ENCODE results near the gene CKAP4. TPM values are rescaled to one million over a fixed set of nuclear protein-coding genes. Genes with fewer than 3 reads are reported as not detected.

Gene CKAP4
- total RNA-seq, 1 experiment from 2014 or later = 50.7 TPM

DNA sequence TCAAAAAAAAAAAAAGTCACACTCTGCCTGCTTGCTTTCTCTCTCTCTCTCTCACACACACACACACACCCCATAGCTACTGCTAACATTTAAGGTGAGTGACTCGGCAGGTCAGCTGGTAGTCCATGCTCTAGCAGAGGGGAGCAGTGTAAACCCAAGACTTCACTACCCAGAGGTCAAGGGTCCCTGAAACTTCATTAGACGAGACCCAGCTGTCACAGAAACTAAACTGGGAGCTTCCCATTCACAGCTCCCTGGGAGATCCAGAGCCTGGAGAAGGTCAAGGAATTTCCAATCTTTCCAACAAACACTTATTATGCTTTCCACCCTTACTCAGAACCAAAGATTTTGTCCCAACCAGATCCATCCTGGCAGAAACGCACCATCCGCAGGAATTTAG is 33.2 kb downstream of the CKAP4 start:
- Histone ChIP-seq H3K4me3 (no peak overlapping the region), H3K27me3 (no peaks in the 10 kb centered on the region; the same call in 1 of the 2 replicates), H3K9me3 (replicated peaks) (no peaks in the 10 kb centered on the region; the same call in none of the 2 replicates), H3K27ac (no peak overlapping the region), H3K36me3 (no peaks in the 10 kb centered on the region), H3K4me1 (no peaks in the 10 kb centered on the region)
- DNase-seq = no peak

DNA sequence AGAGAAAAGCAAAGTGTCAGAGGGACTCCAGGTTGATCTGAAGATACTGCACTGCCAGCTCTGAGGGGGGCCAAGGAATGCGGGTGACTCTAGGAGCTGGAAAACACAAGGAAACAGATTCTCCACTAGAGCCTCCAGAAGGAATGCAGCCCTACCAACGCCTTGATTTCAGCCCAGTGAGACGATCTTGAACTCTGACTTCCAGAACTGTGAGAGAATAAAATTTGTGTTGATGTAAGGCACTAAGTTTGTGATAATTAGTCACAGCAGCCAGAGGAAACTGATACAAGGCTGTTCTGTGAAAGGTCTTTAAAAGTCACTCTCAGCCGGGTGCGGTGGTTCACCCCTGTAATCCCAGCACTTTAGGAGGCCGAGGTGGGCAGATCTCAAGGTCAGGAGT is 34.2 kb downstream of the CKAP4 start:
- Histone ChIP-seq H3K4me3 (no peak overlapping the region), H3K4me1 (no peaks in the 10 kb centered on the region), H3K27me3 (no peaks in the 10 kb centered on the region; the same call in 1 of the 2 replicates), H3K9me3 (replicated peaks) (no peaks in the 10 kb centered on the region; the same call in none of the 2 replicates), H3K27ac (no peak overlapping the region), H3K36me3 (no peaks in the 10 kb centered on the region)
- no peak for DNase-seq

DNA sequence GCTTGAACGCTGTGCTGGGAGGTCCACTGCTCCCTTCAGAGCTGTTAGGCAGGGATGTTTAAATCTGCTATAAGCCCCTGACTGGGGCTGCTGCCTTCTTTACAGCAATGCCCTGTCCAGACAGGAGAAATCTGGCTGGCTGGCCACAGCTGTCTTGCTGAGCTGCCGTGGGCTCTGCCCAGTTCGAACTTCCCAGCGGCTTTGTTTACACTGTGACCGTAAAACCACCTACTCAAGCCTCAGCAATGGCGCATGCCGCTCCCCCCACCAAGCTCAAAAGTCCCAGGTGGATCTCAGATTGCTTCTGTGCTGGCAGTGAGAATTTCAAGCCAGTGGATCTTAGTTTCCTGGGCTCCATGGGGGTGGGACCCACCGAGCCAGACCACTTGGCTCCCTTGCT is 35.8 kb downstream of the CKAP4 start:
- no peaks in the 10 kb centered on the region; the same call in 1 of the 2 replicates for H3K9me3 ChIP-seq (replicated peaks)
- H3K36me3 ChIP-seq = no peaks in the 10 kb centered on the region
- H3K4me1 ChIP-seq = no peaks in the 10 kb centered on the region
- no peak overlapping the region for H3K27ac ChIP-seq
- no peaks in the 10 kb centered on the region; the same call in 1 of the 2 replicates for H3K27me3 ChIP-seq
- no peak overlapping the region for H3K4me3 ChIP-seq
- peak; percentile 26 to 40 for DNase-seq

DNA sequence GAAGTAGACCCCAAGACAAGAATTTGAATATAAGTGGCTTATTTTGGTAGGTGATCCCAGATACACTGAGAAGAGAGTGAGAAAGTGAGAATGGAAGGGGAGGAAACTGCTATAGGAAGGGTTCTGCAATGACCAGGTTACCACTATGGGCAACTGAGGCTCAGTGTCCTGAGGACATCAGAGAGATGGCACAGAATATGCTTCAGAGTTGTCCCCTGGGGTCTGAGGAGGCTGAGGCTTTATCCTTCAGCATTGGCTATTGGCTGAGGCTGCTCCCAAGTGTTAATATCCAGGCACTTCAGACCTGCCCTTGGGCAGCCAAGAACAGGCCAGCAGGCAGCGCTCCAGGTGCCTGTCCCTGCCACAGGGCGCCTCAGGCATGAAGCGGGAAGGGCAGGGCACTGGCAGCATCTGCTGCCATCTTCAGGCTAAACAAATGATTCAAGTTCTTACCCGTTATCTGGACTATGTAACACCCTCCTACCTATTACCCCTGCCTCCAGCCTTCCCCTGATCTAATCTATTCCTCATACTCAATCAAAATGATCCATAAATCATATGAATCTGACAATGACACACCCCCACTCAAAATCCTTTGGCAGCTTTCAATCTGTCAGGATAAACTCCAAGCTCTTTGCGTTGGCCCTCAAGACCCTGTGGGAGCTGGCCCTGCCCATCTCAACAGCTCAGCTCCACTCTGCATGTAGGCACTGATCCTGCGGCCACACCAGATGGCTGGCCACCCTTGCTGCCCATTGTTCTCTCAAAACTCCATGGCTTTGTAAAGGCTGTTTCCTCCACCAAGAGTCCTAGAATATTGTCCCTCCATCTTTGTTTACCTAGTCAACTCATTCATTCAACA is 42.4 kb downstream of the CKAP4 start:
- Histone ChIP-seq H3K9me3 (replicated peaks) (no peaks in the 10 kb centered on the region), H3K36me3 (no peaks in the 10 kb centered on the region), H3K27me3 (no peaks in the 10 kb centered on the region), H3K4me1 (no peaks in the 10 kb centered on the region), H3K27ac (no peak overlapping the region), H3K4me3 (no peak overlapping the region)
- DNase-seq = peak in 1 of 2 experiments; percentile 27

DNA sequence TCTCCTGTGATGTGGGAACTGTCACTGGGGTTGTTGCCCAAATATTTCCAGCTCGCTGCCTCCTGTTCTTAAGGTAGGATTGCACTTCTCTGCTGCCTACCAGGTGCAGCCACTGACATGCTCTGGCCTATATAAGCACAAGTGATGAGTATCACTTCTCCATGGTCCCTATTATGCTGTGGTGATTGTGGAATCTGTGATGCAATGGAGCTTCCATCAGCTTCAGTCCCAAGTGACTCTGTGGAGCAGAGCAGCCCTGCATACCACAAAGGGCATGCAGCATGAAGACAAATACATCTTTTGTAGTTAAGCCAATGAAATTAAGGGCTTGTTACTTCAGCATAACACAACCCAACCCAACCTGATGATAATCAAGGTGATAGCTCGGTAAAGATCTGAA is 43.5 kb downstream of the CKAP4 start:
- no peaks in the 10 kb centered on the region for H3K36me3 ChIP-seq
- no peaks in the 10 kb centered on the region for H3K27me3 ChIP-seq
- no peak for DNase-seq
- H3K9me3 ChIP-seq (replicated peaks) = no peaks in the 10 kb centered on the region
- H3K27ac ChIP-seq = no peak overlapping the region
- no peaks in the 10 kb centered on the region for H3K4me1 ChIP-seq
- no peak overlapping the region for H3K4me3 ChIP-seq

DNA sequence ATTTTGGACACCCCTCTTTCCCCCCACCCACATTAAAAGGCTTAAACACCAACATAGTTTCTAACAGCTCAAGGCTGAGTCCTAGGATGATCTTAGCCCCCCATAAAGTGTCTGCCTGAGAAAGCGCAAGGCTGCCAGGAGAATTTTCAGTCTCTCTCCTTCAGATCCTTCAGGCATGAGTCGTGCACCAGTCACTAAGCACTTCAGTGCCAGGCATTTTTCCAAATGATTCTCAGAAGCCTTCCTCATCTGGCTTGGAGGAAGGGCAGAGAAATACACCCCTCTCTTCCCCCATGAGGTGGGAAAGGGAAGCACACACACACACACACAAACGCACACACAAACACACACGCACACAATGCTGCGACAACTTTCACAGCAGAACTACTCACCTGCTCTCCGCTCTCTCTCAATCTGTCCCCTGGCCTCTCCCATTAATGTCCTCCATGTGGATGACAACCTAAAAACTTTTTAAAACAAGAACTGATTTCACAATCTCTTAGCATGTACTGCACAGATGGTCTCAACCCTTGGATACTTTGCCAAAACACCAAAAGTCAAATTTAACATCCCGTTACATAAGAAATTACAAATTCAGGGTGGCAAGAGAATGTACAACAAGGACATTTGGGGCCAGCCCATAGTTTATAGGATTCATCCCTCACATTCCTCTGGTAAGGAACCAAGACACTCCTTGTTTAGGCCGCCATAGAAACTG is 49.8 kb downstream of the CKAP4 start:
- no peaks in the 10 kb centered on the region for H3K36me3 ChIP-seq
- H3K27ac ChIP-seq = no peak overlapping the region
- no peaks in the 10 kb centered on the region for H3K27me3 ChIP-seq
- no peak for DNase-seq
- no peak overlapping the region for H3K4me3 ChIP-seq
- no peaks in the 10 kb centered on the region for H3K4me1 ChIP-seq
- no peaks in the 10 kb centered on the region for H3K9me3 ChIP-seq (replicated peaks)

DNA sequence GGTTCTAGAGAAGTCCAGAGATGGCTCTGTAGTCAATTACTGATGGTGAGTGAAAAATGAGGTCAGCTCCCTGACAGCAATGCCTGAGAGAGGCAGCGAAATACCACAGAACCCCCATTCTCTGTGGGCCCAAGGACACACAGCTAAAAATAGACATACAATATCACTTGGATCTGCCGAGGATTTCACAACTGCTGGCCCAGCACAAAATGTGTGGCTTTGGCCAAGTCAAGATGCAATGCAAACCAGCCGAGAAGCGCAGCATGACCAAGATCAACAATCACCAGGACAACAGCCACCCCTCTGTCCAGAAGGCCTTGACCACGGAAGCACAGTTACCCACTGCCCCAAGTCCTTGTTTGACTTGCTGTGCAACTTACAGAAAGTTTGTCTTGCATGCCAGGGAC is 52.2 kb downstream of the CKAP4 start:
- no peaks in the 10 kb centered on the region for H3K27me3 ChIP-seq
- no peaks in the 10 kb centered on the region for H3K4me1 ChIP-seq
- H3K36me3 ChIP-seq = no peaks in the 10 kb centered on the region
- no peaks in the 10 kb centered on the region for H3K9me3 ChIP-seq (replicated peaks)
- DNase-seq = no peak
- no peak overlapping the region for H3K4me3 ChIP-seq
- no peak overlapping the region for H3K27ac ChIP-seq

DNA sequence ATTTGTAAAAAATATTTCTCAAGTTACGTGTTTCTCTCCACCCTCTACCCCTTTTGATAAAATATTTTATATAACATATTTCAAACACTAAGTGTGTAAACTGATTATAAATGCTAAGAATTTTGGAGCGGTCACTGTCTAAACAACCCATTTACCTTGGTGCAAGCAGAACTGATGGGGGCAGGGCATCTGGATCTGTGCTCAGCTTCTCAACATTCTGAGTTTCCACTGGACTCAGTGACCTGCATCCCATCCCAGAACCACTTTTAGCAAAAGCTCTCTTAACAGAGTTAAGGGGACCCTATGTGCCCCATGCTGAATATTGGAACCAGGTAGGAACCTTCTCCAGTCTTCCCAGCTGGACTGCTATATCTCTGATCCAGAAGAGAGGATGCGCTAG is 53.5 kb downstream of the CKAP4 start:
- Histone ChIP-seq H3K4me3 (no peak overlapping the region), H3K4me1 (no peaks in the 10 kb centered on the region), H3K27ac (no peak overlapping the region), H3K9me3 (replicated peaks) (no peaks in the 10 kb centered on the region), H3K27me3 (no peaks in the 10 kb centered on the region), H3K36me3 (no peaks in the 10 kb centered on the region)
- no peak for DNase-seq

DNA sequence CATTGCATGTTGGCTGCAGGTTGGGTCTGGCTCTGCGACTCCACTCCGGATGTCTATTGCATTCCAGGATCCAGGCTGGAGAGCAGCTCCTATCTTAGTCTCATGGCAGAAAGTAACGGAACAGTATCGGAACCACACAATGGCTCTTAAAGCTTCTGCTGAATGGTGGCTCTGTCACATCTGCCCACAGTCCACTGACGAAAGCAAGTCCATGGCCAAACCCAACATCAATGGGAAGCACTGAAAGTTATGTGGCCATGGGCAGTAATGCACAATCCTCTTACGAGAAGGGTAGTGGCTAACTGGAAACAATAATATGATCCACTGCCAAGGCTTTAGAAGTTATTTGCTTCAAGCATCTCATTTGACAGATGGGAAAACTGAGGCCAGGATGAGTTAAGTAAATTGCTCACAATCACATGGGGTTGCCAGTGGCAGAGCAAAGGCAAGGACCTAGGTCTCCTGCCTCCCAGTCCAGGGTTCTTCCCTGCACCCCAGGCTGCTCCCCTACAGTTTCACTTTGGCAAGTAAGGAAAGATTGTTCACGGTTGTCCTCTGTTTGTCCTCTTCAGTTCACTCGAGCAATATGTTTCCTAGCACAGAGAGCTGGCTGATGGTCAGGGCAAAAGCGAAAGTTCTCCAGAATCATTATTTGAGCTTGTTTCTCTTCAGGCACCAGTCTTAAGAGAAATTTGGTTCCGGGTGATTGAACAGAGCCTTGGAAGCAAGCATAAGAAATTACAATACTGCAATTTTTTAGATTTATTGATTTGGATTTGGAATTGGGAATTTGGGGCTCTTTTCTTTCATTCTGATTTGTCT is 54.2 kb downstream of the CKAP4 start:
- Histone ChIP-seq H3K9me3 (replicated peaks) (no peaks in the 10 kb centered on the region), H3K27ac (no peak overlapping the region), H3K4me3 (no peak overlapping the region), H3K27me3 (no peaks in the 10 kb centered on the region), H3K4me1 (no peaks in the 10 kb centered on the region), H3K36me3 (no peaks in the 10 kb centered on the region)
- DNase-seq = no peak

DNA sequence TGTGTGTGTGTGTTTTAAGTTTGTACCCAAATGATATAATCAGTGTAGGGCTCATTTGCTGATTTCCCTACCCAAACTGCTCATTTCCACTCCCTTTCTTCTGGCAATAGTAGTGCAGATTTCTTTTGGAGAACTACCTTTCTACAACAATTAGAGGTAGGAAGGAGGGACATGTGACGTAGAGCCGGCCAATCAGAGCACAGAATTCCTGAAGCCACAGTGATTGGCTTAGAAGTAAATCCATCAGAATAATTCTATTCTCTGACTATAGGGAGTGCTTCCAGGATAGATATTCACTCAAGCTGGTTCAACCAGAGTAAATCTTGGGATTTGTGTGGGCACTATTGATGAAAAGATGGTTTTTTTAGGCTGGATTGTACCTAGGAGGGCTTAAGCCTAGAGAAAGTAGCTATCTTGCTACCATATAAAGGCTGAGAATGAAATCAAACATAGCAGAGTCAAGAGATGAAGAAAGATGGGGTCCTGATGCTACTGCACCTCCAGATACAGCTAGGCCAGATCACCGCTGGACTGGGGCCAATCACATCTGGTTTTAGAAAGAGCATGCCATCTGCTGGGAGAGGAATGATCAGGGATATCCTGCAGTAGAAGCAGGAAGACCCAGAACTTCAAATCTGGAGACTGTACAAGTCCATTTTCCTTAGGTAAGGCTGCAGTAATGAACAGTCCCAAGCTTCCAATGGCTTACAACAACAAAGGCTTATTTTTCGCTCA is 55.0 kb downstream of the CKAP4 start:
- no peak for DNase-seq
- no peaks in the 10 kb centered on the region for H3K9me3 ChIP-seq (replicated peaks)
- no peaks in the 10 kb centered on the region for H3K4me1 ChIP-seq
- no peak overlapping the region for H3K27ac ChIP-seq
- H3K36me3 ChIP-seq = no peaks in the 10 kb centered on the region
- H3K27me3 ChIP-seq = no peaks in the 10 kb centered on the region
- no peak overlapping the region for H3K4me3 ChIP-seq

DNA sequence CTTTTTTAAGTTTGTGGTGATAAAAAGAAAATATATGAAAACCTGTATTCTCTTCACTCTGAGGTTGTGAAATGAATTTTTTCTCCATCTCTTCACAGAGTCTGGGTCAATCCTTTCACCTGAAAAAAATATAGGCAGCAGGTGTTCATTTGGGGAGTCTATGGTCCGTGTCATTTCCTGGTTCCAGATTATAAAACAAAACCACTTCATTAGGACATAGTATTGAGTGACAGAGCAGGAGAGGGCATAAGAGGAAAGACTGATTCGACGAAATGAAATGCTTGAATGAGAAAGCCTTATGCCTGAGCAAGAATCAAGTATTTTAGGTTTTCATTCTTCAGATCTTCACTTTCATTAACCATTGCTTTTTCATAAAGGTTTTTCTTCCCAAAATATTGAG is 57.2 kb downstream of the CKAP4 start:
- no peak overlapping the region for H3K4me3 ChIP-seq
- H3K4me1 ChIP-seq = no peaks in the 10 kb centered on the region
- no peaks in the 10 kb centered on the region for H3K9me3 ChIP-seq (replicated peaks)
- H3K27me3 ChIP-seq = no peaks in the 10 kb centered on the region
- no peak for DNase-seq
- H3K27ac ChIP-seq = no peak overlapping the region
- no peaks in the 10 kb centered on the region for H3K36me3 ChIP-seq

DNA sequence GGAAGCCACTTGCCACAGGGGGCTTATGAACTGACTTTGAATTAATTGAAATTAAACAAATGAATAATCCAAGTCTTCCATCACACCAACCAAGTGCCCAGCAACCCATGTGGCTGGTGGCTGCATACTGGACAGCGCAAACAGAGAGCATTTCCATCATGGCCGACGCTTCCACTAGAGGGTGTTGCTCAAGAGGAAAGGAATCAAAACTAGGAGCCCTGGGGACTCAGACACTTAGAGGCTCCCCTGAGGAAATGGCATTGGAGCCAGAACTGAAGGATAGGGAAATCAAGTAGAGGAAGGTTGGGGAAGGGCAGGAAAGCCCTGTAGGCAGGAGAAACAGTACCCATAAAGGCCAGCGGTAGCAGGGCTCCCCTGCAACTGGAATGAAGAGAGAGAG is 58.5 kb downstream of the CKAP4 start:
- Histone ChIP-seq H3K36me3 (no peaks in the 10 kb centered on the region), H3K27ac (no peak overlapping the region), H3K27me3 (no peaks in the 10 kb centered on the region), H3K9me3 (replicated peaks) (no peaks in the 10 kb centered on the region), H3K4me1 (no peaks in the 10 kb centered on the region), H3K4me3 (no peak overlapping the region)
- DNase-seq = no peak

DNA sequence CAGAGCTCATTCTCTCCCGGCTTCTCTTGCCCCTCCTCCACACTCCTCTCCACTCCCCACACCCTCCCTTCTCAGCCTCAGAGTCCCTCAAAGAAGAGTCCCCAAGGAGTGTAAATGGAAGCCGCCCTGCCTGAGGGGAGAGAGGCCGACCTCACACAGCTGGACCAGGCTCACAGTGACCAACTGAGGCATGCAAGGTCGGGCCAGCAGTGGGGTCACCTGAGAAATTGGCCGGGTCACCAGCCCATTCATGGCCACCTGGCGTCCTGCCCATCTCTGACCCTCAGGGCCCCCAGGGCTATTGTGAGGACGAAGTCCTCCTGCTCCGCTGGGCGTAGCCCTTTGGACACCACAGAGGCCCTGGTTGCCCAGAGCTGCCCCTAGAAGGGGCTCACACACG is 59.6 kb downstream of the CKAP4 start:
- H3K27me3 ChIP-seq = no peaks in the 10 kb centered on the region
- no peaks in the 10 kb centered on the region for H3K9me3 ChIP-seq (replicated peaks)
- H3K4me3 ChIP-seq = no peak overlapping the region
- H3K4me1 ChIP-seq = no peaks in the 10 kb centered on the region
- H3K27ac ChIP-seq = no peak overlapping the region
- H3K36me3 ChIP-seq = no peaks in the 10 kb centered on the region
- DNase-seq = no peak

All from SJCRH30 (cell line).